ENCODE results near the gene ENPEP.

- TF ChIP-seq, protein P1, sequence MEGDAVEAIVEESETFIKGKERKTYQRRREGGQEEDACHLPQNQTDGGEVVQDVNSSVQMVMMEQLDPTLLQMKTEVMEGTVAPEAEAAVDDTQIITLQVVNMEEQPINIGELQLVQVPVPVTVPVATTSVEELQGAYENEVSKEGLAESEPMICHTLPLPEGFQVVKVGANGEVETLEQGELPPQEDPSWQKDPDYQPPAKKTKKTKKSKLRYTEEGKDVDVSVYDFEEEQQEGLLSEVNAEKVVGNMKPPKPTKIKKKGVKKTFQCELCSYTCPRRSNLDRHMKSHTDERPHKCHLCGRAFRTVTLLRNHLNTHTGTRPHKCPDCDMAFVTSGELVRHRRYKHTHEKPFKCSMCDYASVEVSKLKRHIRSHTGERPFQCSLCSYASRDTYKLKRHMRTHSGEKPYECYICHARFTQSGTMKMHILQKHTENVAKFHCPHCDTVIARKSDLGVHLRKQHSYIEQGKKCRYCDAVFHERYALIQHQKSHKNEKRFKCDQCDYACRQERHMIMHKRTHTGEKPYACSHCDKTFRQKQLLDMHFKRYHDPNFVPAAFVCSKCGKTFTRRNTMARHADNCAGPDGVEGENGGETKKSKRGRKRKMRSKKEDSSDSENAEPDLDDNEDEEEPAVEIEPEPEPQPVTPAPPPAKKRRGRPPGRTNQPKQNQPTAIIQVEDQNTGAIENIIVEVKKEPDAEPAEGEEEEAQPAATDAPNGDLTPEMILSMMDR (IDR thresholded peaks at IDR 0.05), result no peak
- no peak for TF ChIP-seq POLR2A (IDR thresholded peaks at IDR 0.05)
Measured at GRCh38 chr4:110460074-110460746, 15.7 kb upstream of the ENPEP start.

Data from adrenal gland (tissue), 5 donors.